ENCODE measurements around the gene TMEM245.

DNA sequence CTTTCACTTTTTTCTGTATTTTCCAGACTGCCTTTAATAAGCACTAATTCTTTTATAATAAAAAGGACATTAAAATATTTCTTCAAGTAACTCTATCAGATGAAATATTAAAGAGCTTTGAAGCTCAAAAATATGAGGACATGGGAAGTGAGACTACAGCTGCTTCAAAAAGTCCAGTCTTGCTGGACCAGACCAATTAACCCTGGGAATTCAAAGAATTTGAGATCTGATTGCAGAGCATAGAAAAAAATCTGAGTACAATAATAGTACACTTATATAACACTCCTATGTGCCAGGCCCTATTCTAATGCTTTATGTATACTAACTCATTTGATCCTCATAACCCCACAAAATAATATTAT is 9.8 kb downstream of the TMEM245 start:
- TF ChIP-seq, protein P1, sequence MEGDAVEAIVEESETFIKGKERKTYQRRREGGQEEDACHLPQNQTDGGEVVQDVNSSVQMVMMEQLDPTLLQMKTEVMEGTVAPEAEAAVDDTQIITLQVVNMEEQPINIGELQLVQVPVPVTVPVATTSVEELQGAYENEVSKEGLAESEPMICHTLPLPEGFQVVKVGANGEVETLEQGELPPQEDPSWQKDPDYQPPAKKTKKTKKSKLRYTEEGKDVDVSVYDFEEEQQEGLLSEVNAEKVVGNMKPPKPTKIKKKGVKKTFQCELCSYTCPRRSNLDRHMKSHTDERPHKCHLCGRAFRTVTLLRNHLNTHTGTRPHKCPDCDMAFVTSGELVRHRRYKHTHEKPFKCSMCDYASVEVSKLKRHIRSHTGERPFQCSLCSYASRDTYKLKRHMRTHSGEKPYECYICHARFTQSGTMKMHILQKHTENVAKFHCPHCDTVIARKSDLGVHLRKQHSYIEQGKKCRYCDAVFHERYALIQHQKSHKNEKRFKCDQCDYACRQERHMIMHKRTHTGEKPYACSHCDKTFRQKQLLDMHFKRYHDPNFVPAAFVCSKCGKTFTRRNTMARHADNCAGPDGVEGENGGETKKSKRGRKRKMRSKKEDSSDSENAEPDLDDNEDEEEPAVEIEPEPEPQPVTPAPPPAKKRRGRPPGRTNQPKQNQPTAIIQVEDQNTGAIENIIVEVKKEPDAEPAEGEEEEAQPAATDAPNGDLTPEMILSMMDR (conservative IDR thresholded peaks at IDR 0.05), result no peak
- TF ChIP-seq EZH2 (IDR thresholded peaks at IDR 0.05; ENCODE audit: low read depth), result no peak

Data from PC-9 (cell line).